ENCODE results near the gene LRCH1.

GRCh38 chr13:46796515-46797474 is 243.8 kb downstream of the LRCH1 start, which contains the start of gene ESD:
- TF ChIP-seq CTCF (IDR thresholded peaks at IDR 0.05; ENCODE audit: insufficient read depth, low read length) (no peak), POLR2AphosphoS5 (IDR thresholded peaks at IDR 0.05; ENCODE audit: low read depth) (peak; percentile 76)

Data from HL-60 (cell line).